HG03064 (cell line): Measurements from ENCODE around the gene TES.
"Not testable (repeated sequence)": the region's sequence is repeated elsewhere in the genome, so short reads cannot be mapped to it uniquely, and the experiment has no call there.

ENCODE experiments used
- ATAC-seq: cut with Tn5 transposase; IDR thresholded peaks from one replicate; pipeline ENCODE4 v1.9.1; 2021; ENCODE audit warnings: low read depth; ENCODE audit not compliant: unreplicated experiment

Gene TES

DNA sequence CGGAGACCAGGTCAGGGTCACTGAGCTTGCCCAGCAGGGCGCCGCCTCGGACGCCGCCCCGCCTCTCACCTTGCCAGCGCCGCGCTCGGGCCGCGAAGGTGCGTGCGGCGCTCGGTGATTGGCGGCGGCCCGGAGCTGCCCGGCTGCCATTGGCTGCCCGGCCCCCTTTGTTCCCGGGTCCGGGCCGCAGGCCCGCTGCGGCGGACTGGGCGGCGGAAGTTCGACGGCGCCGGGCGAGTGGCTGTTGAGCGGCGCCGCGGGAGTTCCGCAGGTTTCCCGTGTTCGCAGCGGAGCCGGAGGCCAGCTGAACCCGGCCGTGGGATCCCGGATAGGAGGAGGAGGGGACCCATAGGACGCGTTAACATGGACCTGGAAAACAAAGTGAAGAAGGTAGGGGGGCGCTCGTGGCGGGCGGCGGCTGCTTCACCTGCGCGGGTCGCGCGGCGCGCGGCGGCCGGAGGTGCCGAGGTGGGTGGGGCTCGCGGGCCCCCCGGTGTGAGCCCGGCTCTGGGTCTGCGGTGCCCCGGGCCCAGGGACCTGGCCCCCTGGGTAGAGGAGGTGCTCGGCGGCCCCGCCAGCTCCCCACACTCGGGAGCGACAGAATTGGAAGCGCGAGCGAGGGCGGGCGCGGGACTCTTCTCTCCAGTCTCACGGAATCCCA, at the start of gene TES:
Gene TES, plus strand, starts transcription at position 195 of the 661 bp plus-strand sequence. Its CDS starts 169 bp downstream, at position 364.
- peak; percentile 80 for ATAC-seq

- no peak for ATAC-seq
These were observed 48.6 kb upstream of the TES start for GRCh38 chr7:116161728-116162127.

- ATAC-seq, result no peak
These were observed 48.1 kb upstream of the TES start for GRCh38 chr7:116162254-116162653.

- ATAC-seq, result no peak
These were observed 47.3 kb upstream of the TES start for GRCh38 chr7:116162992-116163391.

DNA sequence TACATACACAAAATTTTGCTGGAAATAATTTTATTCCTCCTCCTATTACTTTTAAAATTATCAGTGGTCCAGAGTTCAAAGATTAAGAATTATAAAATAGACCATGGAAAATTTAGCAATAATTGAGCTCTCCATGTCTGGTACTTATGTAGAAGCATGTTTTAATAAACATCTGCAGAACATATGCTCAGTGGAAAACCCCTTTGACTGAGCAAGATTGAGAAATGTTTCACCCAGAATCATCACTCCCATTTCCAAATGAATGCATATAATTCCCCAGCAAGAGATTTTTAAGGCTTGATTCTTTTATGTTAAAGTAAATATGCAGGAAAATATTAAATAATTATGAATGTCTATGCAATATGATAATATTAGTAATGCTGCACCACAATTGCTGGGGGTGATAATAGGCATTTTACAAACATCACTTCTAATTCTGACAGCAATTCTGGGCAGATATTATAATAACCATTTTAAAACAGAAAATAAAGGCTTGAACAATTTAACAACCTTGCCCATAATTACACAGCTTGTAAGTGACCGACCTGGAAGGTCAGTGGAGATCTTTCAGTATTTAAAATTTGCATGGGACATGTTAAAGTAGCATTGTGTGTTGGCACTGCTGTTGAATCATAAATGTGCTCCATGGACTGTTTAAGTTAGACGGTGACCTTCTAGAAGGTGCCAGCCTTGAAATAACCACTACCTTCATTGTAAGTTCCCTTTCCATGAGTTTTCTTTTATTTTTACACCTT, 45.6 kb upstream of the TES start:
- ATAC-seq, result no peak

GRCh38 chr7:116165717-116166116, 44.6 kb upstream of the TES start:
- ATAC-seq, result no peak

DNA sequence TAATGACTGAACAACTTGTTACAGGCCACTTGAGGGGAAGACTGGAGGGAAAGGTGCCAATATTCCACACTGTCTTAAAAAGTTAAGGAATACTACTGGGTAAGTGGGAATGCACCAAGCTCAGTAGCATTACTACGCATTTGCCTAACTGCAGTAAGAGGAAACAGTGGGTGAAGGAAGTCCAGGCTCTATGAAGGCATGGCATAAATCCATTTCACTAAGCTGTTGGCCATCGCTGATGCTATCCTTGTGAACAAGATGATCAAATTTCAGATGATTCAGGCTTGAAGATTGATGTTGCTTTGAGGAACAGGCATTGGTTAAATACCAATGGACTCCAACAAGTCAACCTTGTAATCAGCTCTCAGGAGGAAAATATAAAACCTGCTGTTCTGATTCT, 44.2 kb upstream of the TES start:
- ATAC-seq, result no peak

GRCh38 chr7:116167177-116167576, 43.2 kb upstream of the TES start:
- no peak for ATAC-seq

DNA sequence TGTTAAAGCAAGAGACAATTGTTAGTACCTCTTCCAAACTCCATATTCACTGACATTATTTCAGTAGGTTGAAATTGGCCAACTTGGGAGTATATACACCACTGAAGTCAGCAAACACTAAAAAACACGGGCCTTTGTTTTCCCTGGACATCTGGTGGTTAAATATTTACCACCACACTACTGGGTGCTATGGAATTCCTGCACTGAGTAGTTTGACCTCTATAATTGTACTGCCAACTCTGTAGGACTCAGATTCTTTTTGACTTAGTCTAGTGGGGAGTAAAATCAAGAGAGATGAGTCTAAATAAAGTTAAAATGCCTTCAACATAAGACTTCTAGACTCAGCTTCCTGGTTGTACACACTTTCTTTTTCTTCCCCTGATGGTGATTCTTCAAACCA, 41.3 kb upstream of the TES start:
- ATAC-seq, result no peak

- ATAC-seq, result no peak
These were observed 40.2 kb upstream of the TES start for GRCh38 chr7:116170180-116170579.

DNA sequence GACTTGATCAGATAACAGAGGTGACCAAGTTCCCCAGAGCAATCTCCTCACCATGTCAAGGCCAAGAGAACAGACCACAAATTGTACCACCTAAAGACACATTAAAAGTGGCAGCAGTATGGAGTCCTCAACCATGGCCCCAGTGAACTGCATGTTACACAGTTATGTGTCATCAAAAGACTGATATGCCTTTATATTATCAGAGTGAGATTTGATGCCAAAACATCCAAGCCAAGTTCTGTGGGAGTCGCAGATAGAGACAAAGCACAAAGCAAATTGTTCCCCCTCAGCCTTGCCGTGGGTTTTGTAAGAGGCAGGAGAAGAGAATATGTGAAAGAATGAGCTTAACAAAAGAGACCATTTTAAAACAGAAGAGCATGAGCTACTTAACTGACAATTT, 39.2 kb upstream of the TES start:
- ATAC-seq, result no peak

- no peak for ATAC-seq
These were observed 38.0 kb upstream of the TES start for GRCh38 chr7:116172353-116172752.

DNA sequence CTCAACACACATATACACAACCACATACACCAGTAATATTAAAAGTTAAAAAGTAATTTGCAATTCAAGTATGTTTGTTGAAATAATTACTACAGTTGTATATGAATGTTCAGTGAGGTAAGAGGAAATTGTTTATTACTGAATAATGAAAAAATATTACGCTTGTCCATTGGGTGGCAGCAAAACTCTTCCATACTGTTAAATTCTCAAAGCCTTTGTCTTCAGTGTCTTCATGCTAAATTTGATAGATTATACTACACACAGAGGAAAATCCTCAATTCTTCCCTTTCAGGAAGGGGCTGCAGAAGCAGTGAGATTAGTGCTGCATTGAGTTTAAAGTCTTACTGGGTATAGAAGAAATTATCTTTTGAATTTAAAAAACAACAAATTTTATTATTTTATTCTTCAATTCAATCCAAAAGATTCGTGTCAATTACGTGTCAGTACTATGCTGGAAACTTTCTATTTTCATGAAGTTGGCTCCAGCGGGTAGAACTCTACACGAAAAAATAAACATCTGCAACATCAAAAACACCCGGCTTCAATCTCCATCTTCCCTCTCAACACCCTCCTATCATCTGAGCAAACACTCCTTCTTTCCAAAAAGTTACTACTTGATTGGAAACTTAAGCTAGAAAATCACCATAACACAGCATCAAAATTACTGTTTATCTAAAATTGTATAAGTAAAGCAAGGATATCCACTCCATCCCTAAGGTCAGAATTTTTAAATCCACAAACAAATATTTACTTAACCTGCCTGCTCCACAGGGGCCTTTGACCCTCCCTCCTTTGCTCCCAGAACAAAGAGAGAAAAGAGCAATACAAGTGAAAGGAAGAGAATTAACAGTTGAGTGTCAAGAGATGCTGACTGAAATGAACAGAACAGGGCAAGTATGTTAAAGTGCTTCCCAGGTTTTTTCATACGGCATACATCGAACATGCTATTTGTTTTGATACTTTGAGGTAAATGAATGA, 37.0 kb upstream of the TES start:
- ATAC-seq, result no peak

DNA sequence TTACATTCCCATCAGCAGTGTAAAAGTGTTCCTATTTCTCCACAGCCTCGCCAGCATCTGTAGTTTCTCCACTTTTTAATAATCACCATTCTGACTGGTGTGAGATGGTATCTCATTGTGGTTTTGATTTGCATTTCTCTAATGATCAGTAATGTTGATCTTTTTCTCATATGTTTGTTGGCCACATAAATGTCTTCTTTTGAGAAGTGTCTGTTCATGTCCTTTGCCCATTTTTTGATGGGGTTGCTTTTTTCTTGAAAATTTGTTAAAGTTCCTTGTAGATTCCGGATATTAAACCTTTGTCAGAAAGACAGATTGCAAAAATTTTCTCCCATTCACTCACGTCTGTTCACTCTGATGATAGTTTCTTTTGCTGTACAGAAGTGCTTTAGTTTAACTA, 35.2 kb upstream of the TES start:
- ATAC-seq, result not testable (repeated sequence)

- no peak for ATAC-seq
These were observed 34.1 kb upstream of the TES start for GRCh38 chr7:116176226-116176625.

DNA sequence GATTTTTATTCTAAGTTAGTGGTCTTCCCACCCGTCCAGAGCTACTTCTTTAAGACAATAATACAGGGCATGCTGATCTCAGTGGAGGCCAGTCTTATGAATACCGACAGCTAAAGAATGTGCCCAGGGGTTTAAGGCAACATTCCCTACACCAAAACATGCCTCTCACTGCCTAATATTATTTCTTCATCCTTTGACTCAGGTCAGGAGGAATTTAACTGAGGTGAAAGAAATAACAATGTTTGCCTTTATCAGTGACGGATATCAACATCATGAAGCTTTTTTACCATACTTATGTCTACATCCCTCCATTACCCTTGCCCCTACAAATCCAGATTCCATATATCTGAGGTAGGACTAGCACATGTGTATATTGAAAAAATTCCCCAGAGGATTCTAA, 33.3 kb upstream of the TES start:
- ATAC-seq, result no peak

DNA sequence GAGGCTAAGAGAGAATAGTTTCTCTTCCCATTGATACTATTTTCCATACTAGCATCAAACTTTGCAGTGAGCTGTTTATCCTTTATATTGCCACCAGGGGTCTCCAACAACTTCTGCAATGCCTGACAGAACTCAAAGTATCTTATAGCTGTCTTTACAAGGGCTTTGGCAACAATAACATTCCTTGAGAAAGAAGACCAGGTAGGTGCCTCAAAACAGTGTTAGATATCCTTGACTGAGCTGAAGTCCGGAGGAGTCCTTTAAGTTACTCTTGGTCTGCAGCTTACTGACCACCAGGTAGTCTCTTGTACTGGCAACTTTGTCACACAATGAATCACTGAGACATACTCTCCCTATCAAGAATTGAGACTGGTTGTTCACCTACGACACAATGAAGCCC, 30.0 kb upstream of the TES start:
- peak; percentile 69 for ATAC-seq

GRCh38 chr7:116182023-116182422, 28.3 kb upstream of the TES start:
- ATAC-seq, result no peak

DNA sequence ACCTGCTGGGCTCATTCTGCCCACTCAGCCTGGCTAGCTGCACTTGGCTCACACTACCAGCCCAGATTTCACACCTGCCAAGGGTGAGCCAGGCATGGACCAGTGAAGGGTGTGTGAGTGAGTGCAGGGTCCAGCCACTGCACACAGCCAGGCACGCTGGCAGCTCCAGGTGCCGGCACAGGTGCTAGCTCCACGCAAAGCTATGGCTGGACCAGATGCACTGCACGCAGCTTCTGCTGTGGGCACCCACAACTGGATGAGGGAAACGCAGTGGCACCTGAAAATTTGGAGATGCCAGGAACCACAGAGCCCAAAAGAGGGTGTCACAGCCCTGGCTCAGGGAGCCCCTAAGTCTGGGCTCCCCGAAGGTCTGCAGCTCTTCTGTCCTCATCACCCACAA, 24.9 kb upstream of the TES start:
- no peak for ATAC-seq

GRCh38 chr7:116185956-116186355, 24.4 kb upstream of the TES start:
- ATAC-seq, result no peak

DNA sequence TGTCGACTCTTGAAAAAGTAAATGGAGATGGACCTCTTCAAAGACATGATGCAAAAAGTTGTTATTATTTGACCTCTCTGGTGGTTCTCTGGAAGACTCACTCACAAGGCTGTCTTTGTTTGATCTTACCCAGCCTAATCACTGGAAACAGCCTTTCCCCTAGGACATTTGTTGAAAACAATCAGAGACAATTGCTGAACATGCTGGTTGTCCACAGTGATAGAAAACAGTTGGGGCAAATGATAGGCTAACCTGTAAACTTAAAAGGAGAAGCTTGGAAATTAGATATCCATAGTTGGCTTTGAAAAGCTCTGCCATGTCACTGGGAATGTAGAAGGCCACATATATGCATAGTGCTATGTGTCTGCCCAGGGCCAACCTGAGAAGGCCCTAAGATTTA, 22.9 kb upstream of the TES start:
- ATAC-seq, result no peak
